ENCODE measurements around the gene CAMK1D.

CAMK1D gene

GRCh38 chr10:12797471-12798262 is 448.3 kb downstream of the CAMK1D start:
- DNase-seq (ENCODE audit: low spot score), result no peak

- DNase-seq (ENCODE audit: low spot score), result no peak
Measured at GRCh38 chr10:12799144-12799543, 449.8 kb downstream of the CAMK1D start.

- DNase-seq (ENCODE audit: low spot score), result no peak
Measured at GRCh38 chr10:12799714-12800113, 450.4 kb downstream of the CAMK1D start.

GRCh38 chr10:12800302-12800701 is 451.0 kb downstream of the CAMK1D start:
- DNase-seq (ENCODE audit: low spot score), result peak; percentile 43

GRCh38 chr10:12801214-12802087 is 452.1 kb downstream of the CAMK1D start:
- DNase-seq (ENCODE audit: low spot score), result peak; percentile 32

- no peak for DNase-seq (ENCODE audit: low spot score)
Measured at GRCh38 chr10:12803776-12804175, 454.4 kb downstream of the CAMK1D start.

- no peak for DNase-seq (ENCODE audit: low spot score)
Measured at GRCh38 chr10:12806228-12807095, 457.1 kb downstream of the CAMK1D start.

DNA sequence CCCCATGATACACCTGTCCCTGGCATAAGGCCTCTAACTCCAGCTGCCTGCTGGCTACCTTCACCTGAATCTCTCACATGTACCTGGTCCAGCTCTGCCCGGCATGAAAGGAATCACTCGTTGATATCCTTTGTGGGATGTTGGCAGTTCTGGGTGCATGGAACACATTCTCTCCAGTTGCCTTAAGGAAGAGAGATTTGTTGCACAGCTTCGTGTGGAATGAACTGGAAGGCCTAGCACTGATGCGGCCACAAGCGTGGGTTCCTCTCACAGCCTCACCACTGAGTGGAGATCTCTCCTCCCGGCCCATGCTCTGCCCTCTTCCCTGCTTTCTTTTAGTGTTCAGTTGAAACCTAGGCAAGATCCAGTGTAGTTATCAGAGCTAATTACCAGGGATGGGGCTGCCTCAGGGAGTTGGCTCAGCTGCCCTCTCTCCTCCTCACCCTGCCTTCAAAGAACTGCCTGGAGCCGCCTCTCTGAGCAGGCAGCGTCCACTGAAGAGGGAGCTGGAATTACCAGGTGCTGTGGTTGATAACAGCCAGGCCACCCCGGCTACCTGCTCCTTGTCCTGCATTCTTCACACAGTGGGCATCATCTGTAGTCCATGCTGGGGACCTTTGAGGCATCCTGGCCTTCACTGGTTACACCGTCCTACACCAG is 457.9 kb downstream of the CAMK1D start:
- no peak for DNase-seq (ENCODE audit: low spot score)

GRCh38 chr10:12808014-12808613 is 458.8 kb downstream of the CAMK1D start:
- no peak for DNase-seq (ENCODE audit: low spot score)

DNA sequence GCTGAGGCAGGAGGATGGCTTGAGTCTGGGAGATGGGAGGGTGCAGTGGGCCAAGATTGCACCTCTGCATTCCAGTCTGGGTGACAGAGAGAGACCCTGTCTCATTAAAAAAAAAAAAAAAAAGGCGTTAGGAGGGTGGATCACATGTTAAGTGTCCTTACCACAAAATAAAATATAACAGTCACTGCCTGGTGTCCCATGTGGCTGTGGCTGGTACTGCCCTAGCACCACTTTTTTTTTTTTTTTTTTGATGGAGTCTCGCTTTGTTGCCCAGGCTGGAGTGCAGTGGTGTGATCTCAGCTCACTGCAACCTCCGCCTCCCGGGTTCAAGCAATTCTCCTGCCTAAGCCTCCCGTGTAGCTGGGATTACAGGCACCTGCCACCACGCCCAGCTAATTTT is 460.7 kb downstream of the CAMK1D start:
- peak; percentile 44 for DNase-seq (ENCODE audit: low spot score)

- DNase-seq (ENCODE audit: low spot score), result no peak
Measured at GRCh38 chr10:12811826-12812225, 462.5 kb downstream of the CAMK1D start.

- DNase-seq (ENCODE audit: low spot score), result no peak
Measured at GRCh38 chr10:12812571-12812970, 463.2 kb downstream of the CAMK1D start.

DNA sequence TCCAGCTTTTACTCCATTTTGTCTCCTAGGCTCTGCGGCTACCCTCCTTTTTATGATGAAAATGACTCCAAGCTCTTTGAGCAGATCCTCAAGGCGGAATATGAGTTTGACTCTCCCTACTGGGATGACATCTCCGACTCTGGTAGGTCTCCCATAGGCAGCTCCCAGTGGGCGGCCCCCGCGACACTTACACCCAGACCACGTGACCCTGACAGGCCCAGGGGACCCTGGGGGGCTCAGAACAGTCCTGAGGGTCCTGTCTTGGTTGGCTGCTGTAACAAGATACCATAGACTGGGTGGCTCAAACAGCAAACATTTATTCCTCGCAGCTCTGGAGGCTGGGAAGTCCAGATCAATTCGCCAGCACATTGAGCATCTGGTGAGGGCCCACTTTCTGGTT is 464.8 kb downstream of the CAMK1D start:
- DNase-seq (ENCODE audit: low spot score), result no peak

DNA sequence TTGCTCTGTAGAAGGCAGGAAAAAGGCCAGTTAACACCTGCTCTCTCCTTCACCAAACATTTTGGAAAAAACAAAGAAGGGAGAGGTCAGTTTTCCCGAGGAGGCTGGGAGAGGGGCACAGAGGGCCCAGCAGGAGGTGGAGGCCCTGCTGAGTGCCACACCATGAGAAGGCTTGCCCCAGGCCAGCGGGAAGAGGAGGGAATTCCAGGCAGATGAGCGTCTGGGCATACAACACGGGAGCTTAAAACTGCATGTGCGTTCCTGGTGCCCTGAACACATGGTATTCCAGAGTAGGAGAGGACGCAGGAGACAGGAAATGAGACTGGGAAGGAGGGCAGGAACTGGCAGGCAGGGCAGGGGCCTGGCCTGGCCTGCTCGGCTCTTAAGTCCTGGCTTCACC is 469.7 kb downstream of the CAMK1D start:
- no peak for DNase-seq (ENCODE audit: low spot score)

GRCh38 chr10:12819656-12820055 is 470.3 kb downstream of the CAMK1D start:
- no peak for DNase-seq (ENCODE audit: low spot score)

DNA sequence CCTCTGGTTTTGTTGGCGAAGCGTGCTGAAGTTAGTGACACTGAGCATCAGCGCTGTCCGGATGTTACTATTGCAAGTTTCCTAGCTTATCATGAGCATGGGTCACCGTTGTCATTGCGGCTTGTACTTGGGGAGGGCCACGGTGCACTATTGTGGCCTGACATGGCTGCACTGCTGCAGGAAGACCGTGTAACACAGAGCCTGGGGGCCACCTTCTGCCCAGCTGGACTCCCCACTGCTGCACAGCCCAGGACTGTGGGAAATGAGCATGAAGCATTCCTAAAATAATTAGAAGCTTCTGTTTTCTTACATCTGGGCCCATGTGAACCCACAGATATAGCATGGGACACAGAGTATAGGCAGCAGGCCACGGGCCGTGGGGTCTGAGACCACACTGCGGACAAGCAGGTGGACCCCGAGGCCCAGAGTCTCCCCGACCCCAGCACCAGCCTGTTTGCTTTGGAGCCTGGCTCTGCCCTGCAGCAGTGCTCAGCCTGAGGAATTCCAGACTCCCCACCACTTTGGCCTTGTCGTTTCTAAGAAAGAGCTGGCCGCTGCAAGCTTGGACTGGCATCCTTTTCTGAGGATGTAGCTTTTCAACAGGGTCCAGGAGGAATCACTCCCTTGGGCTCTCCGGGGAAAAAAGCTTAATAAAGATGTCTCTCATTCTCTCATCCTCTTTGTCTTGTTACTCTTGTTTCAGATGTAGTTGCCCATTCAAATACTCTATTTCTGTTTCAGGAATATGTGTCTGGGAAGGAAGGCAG is 473.0 kb downstream of the CAMK1D start:
- no peak for DNase-seq (ENCODE audit: low spot score)

- no peak for DNase-seq (ENCODE audit: low spot score)
Measured at GRCh38 chr10:12822893-12823170, 473.5 kb downstream of the CAMK1D start.

GRCh38 chr10:12823328-12823727 is 474.0 kb downstream of the CAMK1D start:
- no peak for DNase-seq (ENCODE audit: low spot score)

DNA sequence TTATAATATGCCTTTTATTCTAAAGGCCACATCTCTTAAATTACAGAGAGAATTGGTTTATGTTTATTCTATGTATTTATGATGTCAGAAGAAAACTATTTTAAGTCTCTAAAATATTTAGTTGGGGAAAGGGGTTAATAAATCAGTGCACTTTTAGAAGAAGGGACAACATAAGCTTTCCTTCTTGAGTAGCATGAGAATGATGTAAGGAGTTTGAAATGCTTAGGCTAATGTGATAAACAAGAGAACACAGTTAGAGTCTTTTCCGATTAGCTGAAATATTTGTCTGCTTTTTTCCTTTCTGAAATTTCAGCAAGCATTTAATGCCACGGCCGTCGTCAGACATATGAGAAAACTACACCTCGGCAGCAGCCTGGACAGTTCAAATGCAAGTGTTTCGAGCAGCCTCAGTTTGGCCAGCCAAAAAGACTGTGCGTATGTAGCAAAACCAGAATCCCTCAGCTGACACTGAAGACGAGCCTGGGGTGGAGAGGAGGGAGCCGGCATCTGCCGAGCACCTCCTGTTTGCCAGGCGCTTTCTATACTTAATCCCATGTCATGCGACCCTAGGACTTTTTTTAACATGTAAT is 476.0 kb downstream of the CAMK1D start:
- no peak for DNase-seq (ENCODE audit: low spot score)

DNA sequence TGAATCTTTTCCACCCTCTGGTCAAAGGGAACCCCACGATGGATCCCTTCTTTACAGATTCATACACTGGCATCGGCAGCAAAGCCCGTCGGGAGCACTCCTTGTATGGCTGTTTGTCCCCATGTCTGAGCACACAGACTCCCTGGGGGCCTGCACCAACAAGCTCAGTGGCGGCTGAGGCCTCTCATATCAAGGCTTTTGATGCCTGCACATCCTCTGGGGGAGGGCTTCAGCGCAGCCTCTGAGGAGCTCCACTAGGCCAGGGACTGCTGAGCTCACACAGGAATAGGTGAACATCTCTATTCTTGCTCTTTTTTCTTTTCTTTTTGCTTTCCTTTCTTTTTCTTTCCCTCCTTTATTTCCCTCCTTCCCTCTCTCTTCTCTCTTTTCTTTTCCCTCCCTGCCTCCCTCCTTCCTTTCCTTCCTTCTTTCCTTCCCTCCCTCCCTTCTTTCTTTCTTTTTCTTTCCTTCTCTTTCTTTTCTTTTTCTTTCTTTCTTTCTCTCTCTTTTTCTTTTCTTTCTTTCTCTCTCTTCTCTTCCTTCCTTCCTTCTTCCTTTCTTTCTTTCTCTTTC is 477.5 kb downstream of the CAMK1D start:
- no peak for DNase-seq (ENCODE audit: low spot score)

Data from RKO (cell line).